Measurements from ENCODE around the gene FHL2.

- TF ChIP-seq POLR2A (IDR thresholded peaks at IDR 0.05), result no peak
- TF ChIP-seq CTCF (IDR thresholded peaks at IDR 0.05), result no peak
Measured at GRCh38 chr2:105321875-105322646, 76.8 kb downstream of the FHL2 start.

Measured in breast epithelium (tissue), 3 donors.